HepG2 (cell line): Measurements from ENCODE around the gene JSRP1. TPM values are rescaled to one million over a fixed set of nuclear protein-coding genes. Genes with fewer than 3 reads are reported as not detected.

Experiments
- ATF5 ChIP-seq: sonication (generic); formaldehyde crosslinking; IDR thresholded peaks from 2 replicates; pipeline ENCODE4 v1.4.0; 2020; ENCODE audit warnings: mild to moderate bottlenecking, low read depth, missing genetic modification reagents
- CEBPG ChIP-seq: IDR thresholded peaks from 2 replicates; pipeline ENCODE4 v1.6.1; 2016
- CREB1 ChIP-seq, 2 experiments: fragments of 450-650 bp in 1 of 2; IDR thresholded peaks; 2 replicates each; pipeline ENCODE4 v1.6.1; 2016 to 2017; ENCODE audit warnings: control low read depth in 1 of 2, mild to moderate bottlenecking in 1 of 2, missing compliant biosample characterization in 1 of 2, missing genetic modification characterization in 1 of 2
- HHEX ChIP-seq: IDR thresholded peaks from 2 replicates; pipeline ENCODE4 v1.6.1; 2016; ENCODE audit warnings: control low read depth
- ISX ChIP-seq: sonication (generic); formaldehyde crosslinking; conservative IDR thresholded peaks from 2 replicates; pipeline ENCODE4 v1.5.0; 2020; ENCODE audit warnings: missing genetic modification reagents
- KLF6 ChIP-seq: IDR thresholded peaks from 2 replicates; pipeline ENCODE4 v1.8.0; 2016; ENCODE audit warnings: missing biosample characterization, missing genetic modification reagents
- MED8 ChIP-seq: sonication (generic); formaldehyde crosslinking; IDR thresholded peaks from 2 replicates; pipeline ENCODE4 v1.8.1; 2023; ENCODE audit warnings: mild to moderate bottlenecking, missing genetic modification reagents; ENCODE audit not compliant: insufficient replicate concordance
- MLLT10 ChIP-seq: sonication (generic); formaldehyde crosslinking; IDR thresholded peaks from 2 replicates; pipeline ENCODE4 v1.4.0; 2020; ENCODE audit warnings: missing genetic modification reagents
- PAXIP1 ChIP-seq: sonication (generic); formaldehyde crosslinking; conservative IDR thresholded peaks from 2 replicates; pipeline ENCODE4 v1.4.0; 2020; ENCODE audit warnings: mild to moderate bottlenecking, missing genetic modification reagents, moderate library complexity
- PHF20 ChIP-seq: sonication (generic); formaldehyde crosslinking; IDR thresholded peaks from 2 replicates; pipeline ENCODE4 v1.5.0; 2020; ENCODE audit warnings: mild to moderate bottlenecking, missing genetic modification reagents
- RARA ChIP-seq: IDR thresholded peaks from 2 replicates; pipeline ENCODE4 v1.6.1; 2016; ENCODE audit warnings: missing genetic modification reagents, missing compliant biosample characterization
- TCF7 ChIP-seq: sonication (generic); IDR thresholded peaks from 2 replicates; pipeline ENCODE4 v1.6.1; 2016; ENCODE audit warnings: antibody characterized with exemption, low read depth
- ZNF224 ChIP-seq: sonication (generic); formaldehyde crosslinking; IDR thresholded peaks from 2 replicates; pipeline ENCODE4 v1.5.0; 2020; ENCODE audit warnings: mild to moderate bottlenecking, missing genetic modification reagents
- ZNF263 ChIP-seq: sonication (generic); formaldehyde crosslinking; IDR thresholded peaks from 2 replicates; pipeline ENCODE4 v1.4.0; 2020; ENCODE audit warnings: missing genetic modification reagents
- ZNF296 ChIP-seq: sonication (generic); formaldehyde crosslinking; conservative IDR thresholded peaks from 2 replicates; pipeline ENCODE4 v1.5.0; 2020; ENCODE audit warnings: mild to moderate bottlenecking, missing genetic modification reagents
- ZNF337 ChIP-seq: sonication (generic); formaldehyde crosslinking; IDR thresholded peaks from 2 replicates; pipeline ENCODE4 v1.5.1; 2020; ENCODE audit warnings: missing genetic modification reagents, low read depth, mild to moderate bottlenecking, borderline replicate concordance
- ZNF446 ChIP-seq: sonication (generic); formaldehyde crosslinking; IDR thresholded peaks from 2 replicates; pipeline ENCODE4 v1.5.0; 2020; ENCODE audit warnings: mild to moderate bottlenecking, missing genetic modification reagents
- ZNF598 ChIP-seq: sonication (generic); formaldehyde crosslinking; IDR thresholded peaks from 2 replicates; pipeline ENCODE4 v1.5.1; 2020; ENCODE audit warnings: mild to moderate bottlenecking, missing genetic modification reagents, borderline replicate concordance
- ZNF644 ChIP-seq: IDR thresholded peaks from 2 replicates; pipeline ENCODE4 v1.6.1; 2016; ENCODE audit warnings: low read depth
- ZNF678 ChIP-seq: sonication (generic); formaldehyde crosslinking; IDR thresholded peaks from 2 replicates; pipeline ENCODE4 v1.4.0; 2020; ENCODE audit warnings: mild to moderate bottlenecking, missing genetic modification reagents
- ZNF709 ChIP-seq: sonication (generic); formaldehyde crosslinking; IDR thresholded peaks from 2 replicates; pipeline ENCODE4 v1.5.0; 2020; ENCODE audit warnings: mild to moderate bottlenecking, missing genetic modification reagents
- ZNF879 ChIP-seq: sonication (generic); formaldehyde crosslinking; IDR thresholded peaks from 2 replicates; pipeline ENCODE4 v1.8.1; 2023; ENCODE audit warnings: missing genetic modification reagents
- polyA plus RNA-seq, 8 experiments: library from polyadenylated mRNA; depleted of rRNA in 3 of 8; stranded (reverse) in 7 of 8; unstranded in 1 of 8; fragments of >200 nt; fragmentation: Illumina TruSeq in 4 of 8; extraction: Trizol in 4 of 8; gene quantifications; 2 replicates each; pipeline versions ENCODE4 v1.2.1 to v1.2.3, GENCODE V29; 2011 to 2016; ENCODE audit warnings: low read depth in 4 of 8, missing spikeins in 1 of 8, mixed read lengths in 1 of 8; ENCODE audit not compliant: insufficient read depth in 1 of 8
- total RNA-seq, 5 experiments: library from RNA; depleted of rRNA; stranded (reverse); fragments of >200 nt; fragmentation: Illumina TruSeq; extraction: Trizol; gene quantifications; 2 replicates each; pipeline ENCODE4 v1.2.3, GENCODE V29; 2016; ENCODE audit warnings: low read depth in 1 of 5
- TF ChIP-seq, protein P1 (sequence below): sonication (generic); formaldehyde crosslinking; IDR thresholded peaks from 2 replicates; pipeline ENCODE4 v1.5.0; 2020; ENCODE audit warnings: missing genetic modification reagents
- TF ChIP-seq, protein P2 (sequence below): sonication (generic); IDR thresholded peaks from 2 replicates; pipeline ENCODE4 v1.6.1; 2016; ENCODE audit warnings: low read depth, borderline replicate concordance
- TF ChIP-seq, protein P3 (sequence below): sonication (generic); formaldehyde crosslinking; IDR thresholded peaks from 2 replicates; pipeline ENCODE4 v1.4.0; 2020; ENCODE audit warnings: missing genetic modification reagents

JSRP1 gene
- total and polyA plus RNA-seq, 2 of the 13 experiments (the other 11 are each of a cell fraction or from before 2014, with no cell fraction given) = 0.16 to 0.38 TPM

- TF ChIP-seq PHF20 (CRISPR knock-in tag) = 0 out of 2 replicates have a peak, but pooled peaks have one; percentile 12
- no peak for TF ChIP-seq ZNF644 (CRISPR knock-in tag)
- no peak for TF ChIP-seq ATF5 (CRISPR knock-in tag)
- TF ChIP-seq ZNF879 (CRISPR knock-in tag) = no peak
- no peak for TF ChIP-seq ISX
- no peak for TF ChIP-seq ZNF709 (CRISPR knock-in tag)
- TF ChIP-seq PAXIP1 (CRISPR knock-in tag) = peak; percentile 92
- TF ChIP-seq, protein P1, sequence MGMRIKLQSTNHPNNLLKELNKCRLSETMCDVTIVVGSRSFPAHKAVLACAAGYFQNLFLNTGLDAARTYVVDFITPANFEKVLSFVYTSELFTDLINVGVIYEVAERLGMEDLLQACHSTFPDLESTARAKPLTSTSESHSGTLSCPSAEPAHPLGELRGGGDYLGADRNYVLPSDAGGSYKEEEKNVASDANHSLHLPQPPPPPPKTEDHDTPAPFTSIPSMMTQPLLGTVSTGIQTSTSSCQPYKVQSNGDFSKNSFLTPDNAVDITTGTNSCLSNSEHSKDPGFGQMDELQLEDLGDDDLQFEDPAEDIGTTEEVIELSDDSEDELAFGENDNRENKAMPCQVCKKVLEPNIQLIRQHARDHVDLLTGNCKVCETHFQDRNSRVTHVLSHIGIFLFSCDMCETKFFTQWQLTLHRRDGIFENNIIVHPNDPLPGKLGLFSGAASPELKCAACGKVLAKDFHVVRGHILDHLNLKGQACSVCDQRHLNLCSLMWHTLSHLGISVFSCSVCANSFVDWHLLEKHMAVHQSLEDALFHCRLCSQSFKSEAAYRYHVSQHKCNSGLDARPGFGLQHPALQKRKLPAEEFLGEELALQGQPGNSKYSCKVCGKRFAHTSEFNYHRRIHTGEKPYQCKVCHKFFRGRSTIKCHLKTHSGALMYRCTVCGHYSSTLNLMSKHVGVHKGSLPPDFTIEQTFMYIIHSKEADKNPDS (CRISPR knock-in tag) = no peak
- TF ChIP-seq ZNF263 (CRISPR knock-in tag) = peak; percentile 79
- no peak for TF ChIP-seq ZNF224 (CRISPR knock-in tag)
- TF ChIP-seq MLLT10 (CRISPR knock-in tag) = no peak
- 0 out of 2 replicates have a peak, but pooled peaks have one; percentile 33 for TF ChIP-seq ZNF598 (CRISPR knock-in tag)
- no peak for TF ChIP-seq MED8
- no peak for TF ChIP-seq CREB1 (IDR thresholded peaks at IDR 0.05)
- no peak for TF ChIP-seq CREB1 (CRISPR knock-in tag; IDR thresholded peaks at IDR 0.05)
- no peak for TF ChIP-seq HHEX (CRISPR knock-in tag)
- TF ChIP-seq KLF6 (CRISPR knock-in tag) = 0 out of 2 replicates have a peak, but pooled peaks have one; percentile 29
- TF ChIP-seq, protein P2, sequence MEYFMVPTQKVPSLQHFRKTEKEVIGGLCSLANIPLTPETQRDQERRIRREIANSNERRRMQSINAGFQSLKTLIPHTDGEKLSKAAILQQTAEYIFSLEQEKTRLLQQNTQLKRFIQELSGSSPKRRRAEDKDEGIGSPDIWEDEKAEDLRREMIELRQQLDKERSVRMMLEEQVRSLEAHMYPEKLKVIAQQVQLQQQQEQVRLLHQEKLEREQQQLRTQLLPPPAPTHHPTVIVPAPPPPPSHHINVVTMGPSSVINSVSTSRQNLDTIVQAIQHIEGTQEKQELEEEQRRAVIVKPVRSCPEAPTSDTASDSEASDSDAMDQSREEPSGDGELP = peak; percentile 56; the same call in 1 of the 2 replicates
- TF ChIP-seq, protein P3, sequence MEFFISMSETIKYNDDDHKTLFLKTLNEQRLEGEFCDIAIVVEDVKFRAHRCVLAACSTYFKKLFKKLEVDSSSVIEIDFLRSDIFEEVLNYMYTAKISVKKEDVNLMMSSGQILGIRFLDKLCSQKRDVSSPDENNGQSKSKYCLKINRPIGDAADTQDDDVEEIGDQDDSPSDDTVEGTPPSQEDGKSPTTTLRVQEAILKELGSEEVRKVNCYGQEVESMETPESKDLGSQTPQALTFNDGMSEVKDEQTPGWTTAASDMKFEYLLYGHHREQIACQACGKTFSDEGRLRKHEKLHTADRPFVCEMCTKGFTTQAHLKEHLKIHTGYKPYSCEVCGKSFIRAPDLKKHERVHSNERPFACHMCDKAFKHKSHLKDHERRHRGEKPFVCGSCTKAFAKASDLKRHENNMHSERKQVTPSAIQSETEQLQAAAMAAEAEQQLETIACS (CRISPR knock-in tag) = no peak
- peak; percentile 87 for TF ChIP-seq RARA
- no peak for TF ChIP-seq ZNF446 (CRISPR knock-in tag)
- no peak for TF ChIP-seq TCF7
- no peak for TF ChIP-seq ZNF337 (CRISPR knock-in tag)
- no peak for TF ChIP-seq ZNF678
- TF ChIP-seq ZNF296 (CRISPR knock-in tag) = no peak
- no peak for TF ChIP-seq CEBPG
These were observed 32.2 kb upstream of the JSRP1 start (continued) for GRCh38 chr19:2288338-2288817.
